GM12878 (cell line): Measurements from ENCODE around the gene AP2A2. TPM values are rescaled to one million over a fixed set of nuclear protein-coding genes. Genes with fewer than 3 reads are reported as not detected.

Experiments used
- ATAC-seq: fragments of 200-7000 bp; cut with Tn5 transposase; 3 replicates; pipeline ENCODE4 v1.9.1; 2020; ENCODE audit warnings: mild to moderate bottlenecking, moderate library complexity
- BruUV-seq: library from RNA; stranded (reverse); fragments of 400-500 nt; replicated peaks from 2 replicates; lab custom pipeline; 2021; lab: Mats Ljungman, UMichigan
- CTCF ChIA-PET: fragments of 300-600 bp; sonication (Branson Sonifier 250); formaldehyde crosslinking; extraction: SDS; loops from one replicate; lab custom pipeline; 2021; ENCODE audit warnings: inconsistent platforms; lab: Yijun Ruan, JAX
- POLR2A ChIA-PET: fragments of 350-600 bp; formaldehyde crosslinking; extraction: SDS; loops from one replicate; lab custom pipeline; 2021; ENCODE audit warnings: inconsistent platforms; lab: Charles Lee
- RAD21 ChIA-PET: fragments of 300-600 bp; sonication (Branson Sonifier 250); formaldehyde crosslinking; loops from one replicate; lab custom pipeline; 2023; ENCODE audit warnings: antibody characterized with exemption; ENCODE audit not compliant: unreplicated experiment; lab: Charles Lee
- SMC1A ChIA-PET: fragments of 300-600 bp; sonication (Branson Sonifier 250); formaldehyde crosslinking; loops from one replicate; lab custom pipeline; 2023; ENCODE audit not compliant: unreplicated experiment, uncharacterized antibody; lab: Charles Lee
- DNase-seq: peaks from one replicate; pipeline ENCODE4 v3.0.0-alpha.2; 2011; ENCODE audit warnings: low read depth, low spot score
- FAIRE-seq: peaks from 3 replicates; lab custom pipeline; 2011; peaks lifted over from hg19 to GRCh38; lab: Jason Lieb, UNC
- H2AFZ ChIP-seq: 2 replicates; pipeline ENCODE4 v1.6.0; 2011; ENCODE audit warnings: low read depth, low read length, control low read depth; ENCODE audit not compliant: control insufficient read depth
- H3K27ac ChIP-seq: 2 replicates; pipeline ENCODE4 v1.5.1; 2011; ENCODE audit warnings: control low read depth; ENCODE audit not compliant: control insufficient read depth, insufficient read depth
- H3K27me3 ChIP-seq, 2 experiments: replicated peaks in 1 of 2; 2 replicates each; pipeline versions ENCODE4 v1.6.0 to v1.6.1; 2011; ENCODE audit warnings: low read length in 1 of 2; ENCODE audit not compliant: control insufficient read depth in 2 of 2, insufficient read depth in 2 of 2
- H3K36me3 ChIP-seq, 2 experiments: 2 replicates each; pipeline ENCODE4 v1.5.1; 2011; ENCODE audit warnings: low read length in 1 of 2; ENCODE audit not compliant: control insufficient read depth in 2 of 2, insufficient read depth in 2 of 2
- H3K4me1 ChIP-seq: 2 replicates; pipeline ENCODE4 v1.6.1; 2011; ENCODE audit warnings: mild to moderate bottlenecking, low read length, moderate library complexity, mixed read lengths; ENCODE audit not compliant: control insufficient read depth, insufficient read depth
- H3K4me2 ChIP-seq: 2 replicates; pipeline ENCODE4 v1.6.0; 2011; ENCODE audit warnings: control low read depth; ENCODE audit not compliant: control insufficient read depth, insufficient read depth
- H3K4me3 ChIP-seq: fragments of 200-600 bp; sonication (generic); 2 replicates; pipeline ENCODE4 v1.5.1; 2016
- H3K79me2 ChIP-seq: 2 replicates; pipeline ENCODE4 v1.6.0; 2011; ENCODE audit warnings: low read length; ENCODE audit not compliant: control insufficient read depth, insufficient read depth
- H3K9ac ChIP-seq: 2 replicates; pipeline ENCODE4 v1.8.0; 2011; ENCODE audit warnings: low read length, control low read depth, mixed read lengths; ENCODE audit not compliant: control insufficient read depth, insufficient read depth
- H3K9me3 ChIP-seq: replicated peaks from 3 replicates; pipeline ENCODE4 v1.5.1; 2011; ENCODE audit warnings: mild to moderate bottlenecking, low read length; ENCODE audit not compliant: control insufficient read depth, insufficient read depth
- H4K20me1 ChIP-seq: 2 replicates; pipeline ENCODE4 v1.6.0; 2011; ENCODE audit not compliant: control insufficient read depth, insufficient read depth
- CHD4 ChIP-seq: fragments of 200-600 bp; sonication (generic); IDR thresholded peaks from 2 replicates; pipeline ENCODE4 v1.6.1; 2016; ENCODE audit warnings: mild to moderate bottlenecking
- CREM ChIP-seq: IDR thresholded peaks from 2 replicates; pipeline ENCODE4 v1.6.1; 2014; ENCODE audit warnings: antibody characterized with exemption, low read depth
- DPF2 ChIP-seq: fragments of 450-650 bp; IDR thresholded peaks from 2 replicates; pipeline ENCODE4 v1.6.1; 2017; ENCODE audit warnings: mild to moderate bottlenecking
- EP300 ChIP-seq, 2 experiments: fragments of 150-350 bp in 1 of 2; IDR thresholded peaks; 2 replicates each; pipeline ENCODE4 v1.6.1; 2011 to 2012; ENCODE audit warnings: low read depth in 2 of 2, low read length in 2 of 2, borderline replicate concordance in 1 of 2, improper control_type of control experiment in 1 of 2, inconsistent platforms in 1 of 2; ENCODE audit not compliant: control insufficient read depth in 1 of 2
- FOS ChIP-seq: IDR thresholded peaks from 3 replicates; pipeline ENCODE4 v1.6.1; 2011; ENCODE audit warnings: borderline replicate concordance; ENCODE audit not compliant: insufficient read length; ENCODE audit errors: extremely low read depth
- GATAD2B ChIP-seq: fragments of 450-650 bp; conservative IDR thresholded peaks from 2 replicates; pipeline ENCODE4 v1.6.1; 2017; ENCODE audit warnings: low read depth, mild to moderate bottlenecking, moderate library complexity
- KDM1A ChIP-seq: fragments of 200-600 bp; sonication (generic); IDR thresholded peaks from 2 replicates; pipeline ENCODE4 v1.6.1; 2016; ENCODE audit warnings: borderline replicate concordance
- NR2F1 ChIP-seq: fragments of 450-650 bp; conservative IDR thresholded peaks from 2 replicates; pipeline ENCODE4 v1.6.1; 2017; ENCODE audit warnings: mild to moderate bottlenecking
- POLR2AphosphoS2 ChIP-seq: IDR thresholded peaks from 2 replicates; pipeline ENCODE4 v1.6.1; 2011; ENCODE audit warnings: low read depth, mild to moderate bottlenecking, low read length, improper control_type of control experiment, moderate library complexity
- RUNX3 ChIP-seq: IDR thresholded peaks from 2 replicates; pipeline ENCODE4 v1.6.1; 2012; ENCODE audit warnings: low read length, inconsistent platforms
- SMARCA5 ChIP-seq: fragments of 450-650 bp; IDR thresholded peaks from 2 replicates; pipeline ENCODE4 v1.6.1; 2017; ENCODE audit warnings: mild to moderate bottlenecking
- SRF ChIP-seq, 2 experiments: IDR thresholded peaks; 2 replicates each; pipeline ENCODE4 v1.6.1; 2011; ENCODE audit warnings: low read depth in 2 of 2, low read length in 2 of 2, mild to moderate bottlenecking in 1 of 2, moderate library complexity in 1 of 2
- STAT1 ChIP-seq: fragments of 450-650 bp; conservative IDR thresholded peaks from 2 replicates; pipeline ENCODE4 v1.6.1; 2014; ENCODE audit warnings: antibody characterized with exemption, mild to moderate bottlenecking
- WRNIP1 ChIP-seq: IDR thresholded peaks from 2 replicates; pipeline ENCODE4 v1.6.1; 2011; ENCODE audit warnings: low read depth, low read length, improper control_type of control experiment, borderline replicate concordance
- WGBS: methylation state at CpG from one replicate; pipeline ENCODE4 v1.1.6; 2016; ENCODE audit warnings: low lambda C conversion rate; ENCODE audit not compliant: insufficient replicate concordance, insufficient coverage; ENCODE audit errors: missing lambda C conversion rate; 5-methylcytosine and 5-hydroxymethylcytosine counted together
- in situ Hi-C: fragments of 300-500 bp; cut with MboI; formaldehyde crosslinking; loops from 9 replicates; pipeline ENCODE4 v1.14.3; 2018; ENCODE audit warnings: mixed read lengths
- intact Hi-C: fragments of 100-400 bp; cut with micrococcal nuclease; formaldehyde crosslinking; loops from one replicate; pipeline ENCODE4 v1.14.2; 2022; ENCODE audit not compliant: unreplicated experiment
- polyA plus RNA-seq, 11 experiments: library from polyadenylated mRNA; depleted of rRNA in 4 of 11; unstranded in 6 of 11; stranded (reverse) in 5 of 11; fragments of >200 nt; fragmentation: Nextera tagmentation in 4 of 11; fragmentation: Illumina TruSeq in 1 of 11; extraction: Ambion mirVana in 4 of 11; extraction: Trizol in 1 of 11; gene quantifications; 1 replicate in 1 of 11; 2 replicates in 10 of 11; pipeline versions ENCODE4 v1.2.1 to v1.2.3, GENCODE V29; 2011 to 2016; ENCODE audit warnings: inconsistent platforms in 2 of 11, missing spikeins in 2 of 11, low read depth in 1 of 11
- total RNA-seq, 4 experiments: library from RNA; depleted of rRNA in 3 of 4; stranded (reverse); fragments of >200 nt in 3 of 4; fragmentation: Illumina TruSeq in 1 of 4; extraction: Trizol in 1 of 4; gene quantifications; 2 replicates each; pipeline versions ENCODE4 v1.2.1 to v1.2.3, GENCODE V29; 2013 to 2021
- TF ChIP-seq, protein P1 (sequence below): IDR thresholded peaks from 2 replicates; pipeline ENCODE4 v1.6.1; 2011; ENCODE audit warnings: low read depth, low read length, improper control_type of control experiment, borderline replicate concordance
- TF ChIP-seq, protein P2 (sequence below): IDR thresholded peaks from 2 replicates; pipeline ENCODE4 v1.6.1; 2011; ENCODE audit warnings: borderline replicate concordance, low read depth, mild to moderate bottlenecking, moderate library complexity, mixed read lengths, low read length; ENCODE audit not compliant: insufficient read depth; ENCODE audit errors: extremely low read length
- TF ChIP-seq, protein P3 (sequence below): fragments of 450-650 bp; IDR thresholded peaks from 2 replicates; pipeline ENCODE4 v1.6.1; 2017; ENCODE audit warnings: antibody characterized with exemption, mild to moderate bottlenecking, moderate library complexity
- TF ChIP-seq, protein P4 (sequence below): IDR thresholded peaks from 2 replicates; pipeline ENCODE4 v1.6.1; 2011; ENCODE audit warnings: borderline replicate concordance, low read depth, mild to moderate bottlenecking, moderate library complexity, low read length; ENCODE audit not compliant: insufficient read depth, poor library complexity, severe bottlenecking

AP2A2 gene
- total and polyA plus RNA-seq, 10 of the 15 experiments (the other 5 are each of a cell fraction or from before 2014, with no cell fraction given): 0.58 to 48.8 (median 18.2) TPM

DNA sequence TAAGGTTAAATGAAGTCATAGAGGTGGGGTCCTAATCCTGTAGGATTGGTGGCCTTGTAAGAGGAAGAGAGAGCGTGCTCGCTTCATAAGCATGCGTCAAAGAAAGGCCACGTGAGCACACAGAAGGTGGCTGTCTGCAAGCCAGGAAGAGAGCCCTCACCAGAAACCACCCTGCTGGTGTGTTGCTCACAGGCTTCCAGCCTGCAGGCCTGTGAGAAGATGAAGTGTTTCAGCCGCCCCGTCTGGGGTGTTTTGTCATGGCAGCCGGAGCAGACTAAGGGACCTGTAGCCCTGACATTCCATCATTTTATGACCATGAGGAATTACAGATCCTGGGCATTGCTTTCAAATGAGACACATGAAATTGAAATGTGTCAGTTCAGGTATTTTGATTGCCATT is 32.4 kb downstream of the AP2A2 start:
- TF ChIP-seq EP300 (IDR thresholded peaks at IDR 0.05; ENCODE audit: borderline replicate concordance in 1 of 2, control insufficient read depth in 1 of 2, low read depth in 2 of 2, low read length in 2 of 2): no peak
- TF ChIP-seq RUNX3: no peak
- no peak for TF ChIP-seq WRNIP1
- no peak for TF ChIP-seq SRF (IDR thresholded peaks at IDR 0.05; ENCODE audit: low read depth in 2 of 2, low read length in 2 of 2)
- TF ChIP-seq, protein P1, sequence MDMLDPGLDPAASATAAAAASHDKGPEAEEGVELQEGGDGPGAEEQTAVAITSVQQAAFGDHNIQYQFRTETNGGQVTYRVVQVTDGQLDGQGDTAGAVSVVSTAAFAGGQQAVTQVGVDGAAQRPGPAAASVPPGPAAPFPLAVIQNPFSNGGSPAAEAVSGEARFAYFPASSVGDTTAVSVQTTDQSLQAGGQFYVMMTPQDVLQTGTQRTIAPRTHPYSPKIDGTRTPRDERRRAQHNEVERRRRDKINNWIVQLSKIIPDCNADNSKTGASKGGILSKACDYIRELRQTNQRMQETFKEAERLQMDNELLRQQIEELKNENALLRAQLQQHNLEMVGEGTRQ: no peak
- TF ChIP-seq, protein P2, sequence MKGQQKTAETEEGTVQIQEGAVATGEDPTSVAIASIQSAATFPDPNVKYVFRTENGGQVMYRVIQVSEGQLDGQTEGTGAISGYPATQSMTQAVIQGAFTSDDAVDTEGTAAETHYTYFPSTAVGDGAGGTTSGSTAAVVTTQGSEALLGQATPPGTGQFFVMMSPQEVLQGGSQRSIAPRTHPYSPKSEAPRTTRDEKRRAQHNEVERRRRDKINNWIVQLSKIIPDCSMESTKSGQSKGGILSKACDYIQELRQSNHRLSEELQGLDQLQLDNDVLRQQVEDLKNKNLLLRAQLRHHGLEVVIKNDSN: no peak
- no peak for TF ChIP-seq CHD4
- TF ChIP-seq CREM: no peak
- TF ChIP-seq KDM1A: no peak
- TF ChIP-seq SMARCA5: no peak
- no peak for TF ChIP-seq GATAD2B
- no peak for TF ChIP-seq NR2F1
- TF ChIP-seq, protein P3, sequence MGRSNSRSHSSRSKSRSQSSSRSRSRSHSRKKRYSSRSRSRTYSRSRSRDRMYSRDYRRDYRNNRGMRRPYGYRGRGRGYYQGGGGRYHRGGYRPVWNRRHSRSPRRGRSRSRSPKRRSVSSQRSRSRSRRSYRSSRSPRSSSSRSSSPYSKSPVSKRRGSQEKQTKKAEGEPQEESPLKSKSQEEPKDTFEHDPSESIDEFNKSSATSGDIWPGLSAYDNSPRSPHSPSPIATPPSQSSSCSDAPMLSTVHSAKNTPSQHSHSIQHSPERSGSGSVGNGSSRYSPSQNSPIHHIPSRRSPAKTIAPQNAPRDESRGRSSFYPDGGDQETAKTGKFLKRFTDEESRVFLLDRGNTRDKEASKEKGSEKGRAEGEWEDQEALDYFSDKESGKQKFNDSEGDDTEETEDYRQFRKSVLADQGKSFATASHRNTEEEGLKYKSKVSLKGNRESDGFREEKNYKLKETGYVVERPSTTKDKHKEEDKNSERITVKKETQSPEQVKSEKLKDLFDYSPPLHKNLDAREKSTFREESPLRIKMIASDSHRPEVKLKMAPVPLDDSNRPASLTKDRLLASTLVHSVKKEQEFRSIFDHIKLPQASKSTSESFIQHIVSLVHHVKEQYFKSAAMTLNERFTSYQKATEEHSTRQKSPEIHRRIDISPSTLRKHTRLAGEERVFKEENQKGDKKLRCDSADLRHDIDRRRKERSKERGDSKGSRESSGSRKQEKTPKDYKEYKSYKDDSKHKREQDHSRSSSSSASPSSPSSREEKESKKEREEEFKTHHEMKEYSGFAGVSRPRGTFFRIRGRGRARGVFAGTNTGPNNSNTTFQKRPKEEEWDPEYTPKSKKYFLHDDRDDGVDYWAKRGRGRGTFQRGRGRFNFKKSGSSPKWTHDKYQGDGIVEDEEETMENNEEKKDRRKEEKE: no peak
- no peak for TF ChIP-seq DPF2
- TF ChIP-seq, protein P4, sequence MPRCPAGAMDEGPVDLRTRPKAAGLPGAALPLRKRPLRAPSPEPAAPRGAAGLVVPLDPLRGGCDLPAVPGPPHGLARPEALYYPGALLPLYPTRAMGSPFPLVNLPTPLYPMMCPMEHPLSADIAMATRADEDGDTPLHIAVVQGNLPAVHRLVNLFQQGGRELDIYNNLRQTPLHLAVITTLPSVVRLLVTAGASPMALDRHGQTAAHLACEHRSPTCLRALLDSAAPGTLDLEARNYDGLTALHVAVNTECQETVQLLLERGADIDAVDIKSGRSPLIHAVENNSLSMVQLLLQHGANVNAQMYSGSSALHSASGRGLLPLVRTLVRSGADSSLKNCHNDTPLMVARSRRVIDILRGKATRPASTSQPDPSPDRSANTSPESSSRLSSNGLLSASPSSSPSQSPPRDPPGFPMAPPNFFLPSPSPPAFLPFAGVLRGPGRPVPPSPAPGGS: no peak
- TF ChIP-seq POLR2AphosphoS2: no peak
- no peak for TF ChIP-seq FOS
- TF ChIP-seq STAT1: no peak
- CTCF ChIA-PET: no interaction called here
- Histone ChIP-seq H3K27me3 (no peaks in the 10 kb centered on the region), H3K79me2 (peaks cover 2% of the 10 kb centered on the region; the same call in 1 of the 2 replicates), H3K9ac (no peak overlapping the region), H3K36me3 (peaks cover 0 to 6% of the 10 kb centered on the region in 2 experiments; a peak in 3 of 4 replicates), H3K9me3 (no peaks in the 10 kb centered on the region), H3K4me3 (no peak overlapping the region), H2AFZ (no peak overlapping the region), H3K27ac (no peak overlapping the region), H3K4me1 (no peaks in the 10 kb centered on the region), H3K4me2 (no peak overlapping the region), H4K20me1 (peaks cover 4% of the 10 kb centered on the region; the same call in 1 of the 2 replicates)
- RAD21 ChIA-PET: no interaction called here
- over 99% methylated on average over 7 of the region's 7 CpGs for WGBS
- SMC1A ChIA-PET: no interaction called here
- in situ Hi-C loops: no loop called here
- FAIRE-seq: no peak
- no peak for ATAC-seq
- POLR2A ChIA-PET: no interaction called here
- BruUV-seq: no TSS peak
- intact Hi-C loops: no loop called here
- no peak for DNase-seq
